Measurements from ENCODE around the gene PCK2.

PCK2 gene

GRCh38 chr14:24076302-24076601 is 17.9 kb upstream of the PCK2 start:
- TF ChIP-seq, protein P1, sequence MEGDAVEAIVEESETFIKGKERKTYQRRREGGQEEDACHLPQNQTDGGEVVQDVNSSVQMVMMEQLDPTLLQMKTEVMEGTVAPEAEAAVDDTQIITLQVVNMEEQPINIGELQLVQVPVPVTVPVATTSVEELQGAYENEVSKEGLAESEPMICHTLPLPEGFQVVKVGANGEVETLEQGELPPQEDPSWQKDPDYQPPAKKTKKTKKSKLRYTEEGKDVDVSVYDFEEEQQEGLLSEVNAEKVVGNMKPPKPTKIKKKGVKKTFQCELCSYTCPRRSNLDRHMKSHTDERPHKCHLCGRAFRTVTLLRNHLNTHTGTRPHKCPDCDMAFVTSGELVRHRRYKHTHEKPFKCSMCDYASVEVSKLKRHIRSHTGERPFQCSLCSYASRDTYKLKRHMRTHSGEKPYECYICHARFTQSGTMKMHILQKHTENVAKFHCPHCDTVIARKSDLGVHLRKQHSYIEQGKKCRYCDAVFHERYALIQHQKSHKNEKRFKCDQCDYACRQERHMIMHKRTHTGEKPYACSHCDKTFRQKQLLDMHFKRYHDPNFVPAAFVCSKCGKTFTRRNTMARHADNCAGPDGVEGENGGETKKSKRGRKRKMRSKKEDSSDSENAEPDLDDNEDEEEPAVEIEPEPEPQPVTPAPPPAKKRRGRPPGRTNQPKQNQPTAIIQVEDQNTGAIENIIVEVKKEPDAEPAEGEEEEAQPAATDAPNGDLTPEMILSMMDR (IDR thresholded peaks at IDR 0.05; ENCODE audit: low read depth, low read length), result no peak
- no peak for DNase-seq (ENCODE audit: low read depth, low spot score)
- no peak overlapping the region for H3K4me3 ChIP-seq (ENCODE audit: low read depth, low read length)
- in situ Hi-C loops (cut with HindIII; ENCODE audit: low sequenced_read_pairs), result no loop called here

- no peak overlapping the region for H3K4me3 ChIP-seq (ENCODE audit: low read depth, low read length)
- TF ChIP-seq, protein P1 (IDR thresholded peaks at IDR 0.05; ENCODE audit: low read depth, low read length), result no peak
- no peak for DNase-seq (ENCODE audit: low read depth, low spot score)
- in situ Hi-C loops (cut with HindIII; ENCODE audit: low sequenced_read_pairs), result no loop called here
Measured at GRCh38 chr14:24077086-24077485, 17.0 kb upstream of the PCK2 start.

GRCh38 chr14:24078146-24078545 is 16.0 kb upstream of the PCK2 start:
- TF ChIP-seq, protein P1 (IDR thresholded peaks at IDR 0.05; ENCODE audit: low read depth, low read length), result no peak
- no peak for DNase-seq (ENCODE audit: low read depth, low spot score)
- in situ Hi-C loops (cut with HindIII; ENCODE audit: low sequenced_read_pairs), result no loop called here
- H3K4me3 ChIP-seq (ENCODE audit: low read depth, low read length), result no peak overlapping the region

- TF ChIP-seq, protein P1 (IDR thresholded peaks at IDR 0.05; ENCODE audit: low read depth, low read length), result no peak
- DNase-seq (ENCODE audit: low read depth, low spot score), result no peak
- no peak overlapping the region for H3K4me3 ChIP-seq (ENCODE audit: low read depth, low read length)
- in situ Hi-C loops (cut with HindIII; ENCODE audit: low sequenced_read_pairs), result no loop called here
Measured at GRCh38 chr14:24079491-24080141, 14.5 kb upstream of the PCK2 start.

GRCh38 chr14:24080142-24080530 is 14.0 kb upstream of the PCK2 start:
- no peak overlapping the region for H3K4me3 ChIP-seq (ENCODE audit: low read depth, low read length)
- no peak for DNase-seq (ENCODE audit: low read depth, low spot score)
- TF ChIP-seq, protein P1 (IDR thresholded peaks at IDR 0.05; ENCODE audit: low read depth, low read length), result no peak
- in situ Hi-C loops (cut with HindIII; ENCODE audit: low sequenced_read_pairs), result no loop called here

DNA sequence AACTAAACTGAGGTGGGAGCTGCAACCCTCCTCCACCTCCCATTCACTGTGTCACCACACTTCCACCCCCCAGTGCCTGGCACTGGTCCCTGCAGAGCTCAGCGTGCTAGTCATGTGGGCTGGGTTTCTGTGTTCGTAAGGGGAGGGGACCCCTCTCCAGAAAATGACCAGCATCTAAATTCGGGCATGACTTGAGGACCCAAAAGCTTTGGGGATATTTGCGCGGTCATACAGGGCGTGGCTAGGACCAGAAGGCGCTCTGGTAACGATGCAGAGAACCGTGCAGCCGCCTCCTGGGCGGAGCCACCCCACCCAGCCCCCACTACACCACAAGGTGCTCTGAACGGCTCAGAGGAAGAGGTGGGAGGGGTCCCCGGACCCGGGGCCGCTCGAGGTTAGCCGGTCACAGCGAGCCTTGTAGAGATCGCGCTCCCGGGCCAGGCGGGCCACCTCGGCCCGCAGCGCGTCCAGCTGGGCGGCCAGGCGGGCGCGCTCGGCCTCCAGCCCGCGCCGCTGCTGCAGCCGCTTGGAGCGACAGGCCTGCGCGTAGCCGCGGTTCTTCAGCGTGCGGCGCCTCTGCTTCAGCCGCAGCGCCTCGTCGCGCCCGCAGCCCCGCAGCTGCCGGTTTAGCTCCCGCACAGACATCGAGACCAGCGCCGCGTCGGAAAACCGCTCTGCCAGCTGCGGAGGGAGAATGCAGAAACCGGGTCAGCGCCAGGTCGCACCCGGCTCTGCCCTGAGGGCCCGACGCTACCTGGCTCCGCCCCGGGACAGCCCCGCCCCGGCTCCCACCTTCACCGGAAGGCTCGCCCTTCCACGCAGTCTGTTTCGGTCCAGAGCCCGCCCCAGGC is 13.0 kb upstream of the PCK2 start:
- in situ Hi-C loops (cut with HindIII; ENCODE audit: low sequenced_read_pairs), result no loop called here
- DNase-seq (ENCODE audit: low read depth, low spot score), result peak; percentile 6
- H3K4me3 ChIP-seq (ENCODE audit: low read depth, low read length), result peak overlapping the region; percentile 45
- TF ChIP-seq, protein P1 (IDR thresholded peaks at IDR 0.05; ENCODE audit: low read depth, low read length), result no peak

All from astrocyte of the spinal cord (primary cell).